ENCODE results near the gene ZFP69.

DNA sequence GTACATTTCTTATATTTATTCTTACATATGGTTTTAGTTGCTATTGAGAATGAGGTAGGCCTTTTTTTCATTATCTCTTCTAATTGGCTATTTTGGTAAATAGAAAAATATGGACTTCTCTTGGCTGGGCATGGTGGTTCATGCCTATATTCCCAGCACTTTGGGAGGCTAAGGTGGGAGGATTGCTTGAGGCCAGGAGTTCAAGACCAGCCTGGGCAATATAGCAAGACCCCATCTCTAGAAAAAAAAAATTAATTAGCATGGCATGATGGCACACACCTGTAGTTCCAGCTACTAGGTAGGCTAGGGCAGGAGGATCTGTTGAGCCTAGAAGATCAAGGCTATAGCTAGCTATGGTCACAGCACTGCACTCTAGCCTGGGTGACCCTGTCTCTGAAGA, 57.5 kb downstream of the ZFP69 start:
- TF ChIP-seq POLR2A (IDR thresholded peaks at IDR 0.05; ENCODE audit: low read length) (no peak), GATA1 (IDR thresholded peaks at IDR 0.05; ENCODE audit: low read depth, low read length) (no peak)

All from erythroblast (primary cell).